Measurements from ENCODE around the gene BMP8B.
"Not testable (repeated sequence)": the region's sequence is repeated elsewhere in the genome, so short reads cannot be mapped to it uniquely, and the experiment has no call there.

Gene BMP8B

GRCh38 chr1:39779137-39779536 is 9.5 kb downstream of the BMP8B start:
- DNase-seq (ENCODE audit: low read depth in 2 of 2), result no peak

DNA sequence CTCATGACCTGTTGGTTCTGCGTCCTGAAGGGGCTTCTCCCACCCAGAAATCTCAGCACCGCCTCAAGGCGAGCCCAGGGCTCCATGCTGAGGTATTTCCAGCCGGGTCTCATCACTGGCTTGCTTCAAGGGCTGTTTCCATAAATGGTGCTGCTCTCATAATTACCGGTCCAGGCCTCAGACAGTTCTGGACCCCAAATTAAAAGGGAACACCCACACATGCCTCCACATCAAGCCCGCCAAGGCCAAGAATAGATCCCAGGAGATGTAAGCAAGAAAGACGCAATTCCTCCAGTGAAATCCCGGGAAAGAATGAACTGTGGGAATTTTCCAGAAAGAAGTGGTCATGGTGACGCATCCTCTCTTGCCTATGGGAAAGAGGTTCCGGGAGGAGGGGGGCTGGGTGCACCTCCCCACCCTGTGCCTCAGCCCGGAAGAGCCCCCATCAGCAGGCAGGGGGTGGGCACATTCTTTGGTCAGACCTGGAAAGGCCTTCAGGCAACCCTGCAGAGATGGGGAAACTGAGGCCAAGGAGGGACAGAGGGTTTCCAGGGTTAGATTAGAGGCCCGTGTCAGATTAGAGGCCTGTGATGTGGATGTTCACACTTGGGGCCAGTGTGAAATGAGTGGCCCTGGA is 10.1 kb downstream of the BMP8B start:
- not testable (repeated sequence) for DNase-seq (ENCODE audit: low read depth in 2 of 2)

DNA sequence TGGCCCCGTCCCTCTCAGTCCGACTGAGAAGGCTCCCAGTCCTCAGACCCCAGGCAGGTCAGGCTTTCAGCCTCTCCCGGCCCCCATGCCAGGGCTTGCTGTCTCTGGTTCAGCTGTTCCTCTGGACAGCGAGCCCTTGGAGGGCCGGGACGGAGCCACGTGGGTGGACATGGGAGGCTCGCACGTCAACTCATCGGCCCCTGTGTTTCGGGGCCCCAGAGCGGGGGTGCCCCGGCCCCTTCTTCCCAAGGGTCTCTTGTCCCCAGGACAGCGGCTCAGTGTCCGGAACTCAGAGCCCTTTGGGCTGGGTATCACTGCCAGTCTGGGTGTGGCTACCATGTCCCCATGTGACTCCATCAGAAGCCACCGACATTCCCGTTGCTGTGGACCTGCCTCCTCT is 10.8 kb downstream of the BMP8B start:
- DNase-seq (ENCODE audit: low read depth in 2 of 2), result not testable (repeated sequence)

DNA sequence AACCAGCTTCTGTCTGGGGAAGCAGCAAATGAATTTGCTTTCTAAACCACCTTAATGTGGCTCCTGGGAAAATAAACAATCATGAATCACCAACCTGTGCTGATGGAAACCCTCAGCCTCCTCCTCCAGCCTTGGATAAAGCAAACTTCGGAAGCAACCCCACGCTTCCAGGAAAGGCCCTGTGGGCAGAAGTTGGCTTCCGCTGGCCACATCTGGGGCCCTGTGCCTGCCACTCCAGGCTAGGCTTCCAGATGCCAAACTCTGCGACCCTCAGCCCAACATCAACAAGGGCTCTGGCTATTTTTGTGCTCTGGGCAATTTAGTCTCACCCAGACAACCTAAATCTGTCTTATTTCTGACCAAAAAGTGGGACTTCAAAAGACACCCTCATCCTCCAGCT is 11.4 kb downstream of the BMP8B start:
- no peak for DNase-seq (ENCODE audit: low read depth in 2 of 2)

DNA sequence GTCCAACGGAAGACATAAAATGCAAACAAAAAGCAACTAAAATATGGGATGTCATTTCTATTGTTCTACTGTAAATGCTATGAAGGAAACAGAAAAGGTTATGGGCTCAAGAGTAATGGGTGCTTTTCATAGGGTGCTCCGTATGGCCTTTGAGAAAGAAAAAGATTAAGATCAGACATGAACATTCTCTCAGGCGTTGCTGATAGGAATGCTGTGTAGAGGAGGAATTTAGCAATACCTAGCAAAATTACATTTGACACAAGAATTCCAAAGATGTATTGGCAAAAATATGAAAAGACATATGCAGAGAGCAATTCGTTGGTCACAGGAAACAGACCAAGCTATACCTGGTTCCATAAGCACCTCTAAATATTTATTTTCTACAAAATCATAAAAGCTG is 11.8 kb downstream of the BMP8B start:
- no peak for DNase-seq (ENCODE audit: low read depth in 2 of 2)

- DNase-seq (ENCODE audit: low read depth in 2 of 2), result no peak
Measured at GRCh38 chr1:39776400-39776713, 12.3 kb downstream of the BMP8B start.

- DNase-seq (ENCODE audit: low read depth in 2 of 2), result not testable (repeated sequence)
Measured at GRCh38 chr1:39775676-39776399, 12.8 kb downstream of the BMP8B start.

GRCh38 chr1:39775141-39775540 is 13.5 kb downstream of the BMP8B start:
- DNase-seq (ENCODE audit: low read depth in 2 of 2), result not testable (repeated sequence)

DNA sequence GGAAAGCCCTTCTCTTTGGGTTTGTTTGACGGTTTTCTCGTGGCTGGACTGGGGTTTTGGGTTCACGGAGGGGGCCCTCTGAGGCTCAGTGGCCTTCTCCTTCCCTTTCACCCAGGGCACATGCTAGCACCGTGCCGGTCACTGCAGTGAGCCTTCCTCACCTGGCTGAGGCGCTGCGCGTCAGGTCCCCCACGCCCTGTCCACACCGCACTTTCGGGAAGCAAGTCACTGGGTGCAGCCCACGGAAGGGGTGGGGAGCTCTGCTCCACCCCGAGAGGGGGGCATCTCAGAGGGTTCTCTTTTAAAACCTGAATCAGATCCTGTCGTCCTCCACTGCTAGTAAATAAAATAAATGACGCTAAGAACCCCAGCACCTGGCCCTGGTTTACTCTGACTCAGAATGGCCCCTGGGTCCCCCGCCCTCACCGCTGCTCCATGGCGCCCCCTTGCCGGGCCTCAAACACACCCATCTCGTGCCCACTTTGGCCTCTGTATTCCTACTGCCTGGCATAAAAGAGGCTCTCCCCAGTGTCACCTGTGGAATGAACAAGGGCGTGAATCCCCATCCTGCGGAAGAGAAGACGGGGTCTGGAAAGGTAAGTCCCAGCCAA is 15.2 kb downstream of the BMP8B start:
- DNase-seq (ENCODE audit: low read depth in 2 of 2), result not testable (repeated sequence)

- not testable (repeated sequence) for DNase-seq (ENCODE audit: low read depth in 2 of 2)
Measured at GRCh38 chr1:39771022-39771532, 17.6 kb downstream of the BMP8B start, which contains the start of gene OXCT2. Gene OXCT2 (minus strand): TSS chr1:39771348. CDS start chr1:39771255, 93 bp downstream.

DNA sequence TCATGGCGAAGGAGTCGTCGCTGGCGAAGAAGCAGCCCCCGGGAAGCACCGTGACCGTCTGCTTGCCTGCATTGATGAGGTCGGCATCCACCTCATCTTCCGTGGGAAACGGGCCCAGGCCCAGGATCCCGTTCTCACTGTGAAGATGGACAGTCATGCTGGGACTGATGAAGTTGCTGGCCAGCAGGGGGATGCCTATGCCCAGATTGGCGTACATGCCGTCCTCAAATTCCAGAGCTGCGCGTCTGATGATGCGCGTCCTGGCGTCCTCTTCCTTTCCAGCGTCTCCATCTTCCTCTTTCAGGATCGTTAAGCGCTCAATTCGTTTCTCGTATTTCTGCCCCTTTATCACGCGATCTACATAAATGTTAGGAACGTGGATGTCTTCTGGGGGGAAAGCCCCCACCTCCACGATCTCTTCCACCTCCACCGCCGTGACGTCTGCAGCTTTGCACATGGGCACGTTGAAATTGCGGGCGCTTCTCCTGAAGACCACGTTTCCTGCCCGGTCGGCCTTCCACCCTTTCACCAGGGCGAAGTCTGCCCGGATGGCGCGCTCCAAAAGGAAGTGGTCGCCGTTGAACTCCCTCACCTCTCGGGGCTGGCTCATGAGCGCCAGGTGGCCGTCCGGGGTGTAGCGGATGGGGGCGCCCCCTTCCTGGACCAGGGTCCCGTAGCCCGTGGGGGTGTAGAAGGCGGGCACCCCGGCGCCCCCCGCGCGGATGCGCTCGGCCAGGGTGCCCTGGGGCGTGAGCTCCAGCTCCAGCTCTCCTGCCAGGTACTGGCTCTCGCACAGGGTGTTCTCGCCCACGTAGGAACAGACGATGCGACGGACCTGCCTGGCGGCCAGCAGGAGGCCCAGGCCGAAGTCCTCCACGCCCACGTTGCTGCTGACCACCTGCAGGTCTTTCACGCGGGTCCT is 18.3 kb downstream of the BMP8B start:
- peak in 1 of 2 donors; percentile 12 for DNase-seq (ENCODE audit: low read depth in 2 of 2)

- not testable (repeated sequence) for DNase-seq (ENCODE audit: low read depth in 2 of 2)
Measured at GRCh38 chr1:39769502-39769901, 19.2 kb downstream of the BMP8B start.

- DNase-seq (ENCODE audit: low read depth in 2 of 2), result not testable (repeated sequence)
Measured at GRCh38 chr1:39766466-39766865, 22.2 kb downstream of the BMP8B start.

GRCh38 chr1:39764512-39764911 is 24.2 kb downstream of the BMP8B start:
- not testable (repeated sequence) for DNase-seq (ENCODE audit: low read depth in 2 of 2)

GRCh38 chr1:39763619-39764374 is 24.9 kb downstream of the BMP8B start:
- not testable (repeated sequence) for DNase-seq (ENCODE audit: low read depth in 2 of 2)

GRCh38 chr1:39762550-39763540 is 25.8 kb downstream of the BMP8B start:
- no peak for DNase-seq (ENCODE audit: low read depth in 2 of 2)

DNA sequence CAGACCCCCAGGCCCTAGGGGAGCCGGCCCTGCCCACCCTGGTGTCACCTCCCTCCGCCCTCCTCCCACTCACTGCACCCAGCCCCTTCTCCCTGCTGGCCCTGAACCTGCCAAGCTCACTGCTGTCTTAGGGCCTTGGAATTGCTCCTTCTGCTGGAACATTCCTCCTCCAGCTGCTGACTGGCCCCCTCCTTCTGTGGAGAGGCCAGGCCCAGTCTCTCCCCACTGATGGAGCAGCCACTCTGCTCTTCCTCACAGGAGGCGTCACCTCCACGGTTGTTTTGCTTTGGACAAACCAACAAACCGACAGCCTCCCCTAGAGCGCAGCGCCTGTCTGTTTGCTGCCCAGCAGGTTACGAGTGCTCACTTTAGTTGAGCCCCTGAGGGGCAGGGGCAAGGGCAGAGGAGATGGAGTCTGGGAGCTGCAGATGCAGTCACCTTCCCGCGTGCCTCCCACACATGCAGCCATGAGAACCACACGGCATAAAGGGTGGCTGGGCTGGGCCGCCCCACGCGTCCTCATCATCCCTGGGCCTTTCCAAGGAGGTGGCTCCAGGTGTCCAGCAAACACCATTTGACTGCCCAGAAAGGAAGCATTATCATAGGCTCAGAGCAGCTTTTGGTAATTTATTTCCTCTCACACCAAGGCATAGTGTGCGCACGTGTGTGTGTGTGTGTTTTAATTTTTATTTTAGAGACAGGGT is 27.0 kb downstream of the BMP8B start:
- no peak for DNase-seq (ENCODE audit: low read depth in 2 of 2)

- DNase-seq (ENCODE audit: low read depth in 2 of 2), result no peak
Measured at GRCh38 chr1:39761016-39761415, 27.6 kb downstream of the BMP8B start.
